ENCODE measurements around the gene DHRS12. TPM values are rescaled to one million over a fixed set of nuclear protein-coding genes. Genes with fewer than 3 reads are reported as not detected.

Gene DHRS12
- total RNA-seq, 1 donor from 2014 or later: 11.3 TPM

DNA sequence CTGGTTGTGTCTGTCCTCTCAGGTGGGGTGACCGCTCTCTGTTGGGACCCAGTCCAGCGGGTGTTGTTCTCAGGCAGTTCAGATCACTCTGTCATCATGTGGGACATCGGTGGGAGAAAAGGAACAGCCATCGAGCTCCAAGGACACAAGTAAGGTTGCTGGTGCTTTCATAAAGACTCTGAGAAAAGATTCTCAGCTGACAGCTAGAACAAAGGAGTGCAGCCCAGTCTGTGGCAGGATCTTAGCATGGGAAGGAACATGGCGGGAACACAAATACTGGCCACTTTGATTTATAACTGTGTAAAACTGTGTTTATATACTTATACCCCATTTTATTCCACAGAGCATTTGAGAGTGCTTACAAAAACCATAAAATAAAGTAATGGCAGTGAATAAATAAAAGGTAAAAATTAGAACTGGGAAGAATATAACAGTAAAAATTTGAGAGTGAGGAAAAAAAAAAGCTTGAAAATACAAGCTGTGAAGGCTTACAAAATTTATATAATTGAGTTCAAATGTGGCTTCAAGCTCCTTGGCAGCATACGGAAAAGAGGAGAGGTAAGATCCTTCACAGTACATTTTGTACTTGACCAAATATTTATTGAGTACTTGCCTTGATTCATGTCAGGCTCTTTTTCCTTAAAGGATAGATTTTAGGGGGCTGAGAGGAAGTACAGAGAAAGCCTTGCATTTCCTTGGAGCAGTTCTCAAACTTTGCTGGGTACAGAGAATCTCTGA, 64.8 kb downstream of the DHRS12 start:
- no peak for DNase-seq (ENCODE audit: extremely low spot score, unreplicated experiment)
- TF ChIP-seq CTCF (conservative IDR thresholded peaks at IDR 0.05): no peak
- Mint-ChIP-seq H3K4me1 (ENCODE audit: unreplicated experiment) (no peaks in the 10 kb centered on the region), H3K27ac (peak overlapping the region; percentile 91), H3K27me3 (no peaks in the 10 kb centered on the region), H3K4me3 (peak overlapping the region; percentile 72), H3K9me3 (no peaks in the 10 kb centered on the region), H3K36me3 (peaks cover 29% of the 10 kb centered on the region)

DNA sequence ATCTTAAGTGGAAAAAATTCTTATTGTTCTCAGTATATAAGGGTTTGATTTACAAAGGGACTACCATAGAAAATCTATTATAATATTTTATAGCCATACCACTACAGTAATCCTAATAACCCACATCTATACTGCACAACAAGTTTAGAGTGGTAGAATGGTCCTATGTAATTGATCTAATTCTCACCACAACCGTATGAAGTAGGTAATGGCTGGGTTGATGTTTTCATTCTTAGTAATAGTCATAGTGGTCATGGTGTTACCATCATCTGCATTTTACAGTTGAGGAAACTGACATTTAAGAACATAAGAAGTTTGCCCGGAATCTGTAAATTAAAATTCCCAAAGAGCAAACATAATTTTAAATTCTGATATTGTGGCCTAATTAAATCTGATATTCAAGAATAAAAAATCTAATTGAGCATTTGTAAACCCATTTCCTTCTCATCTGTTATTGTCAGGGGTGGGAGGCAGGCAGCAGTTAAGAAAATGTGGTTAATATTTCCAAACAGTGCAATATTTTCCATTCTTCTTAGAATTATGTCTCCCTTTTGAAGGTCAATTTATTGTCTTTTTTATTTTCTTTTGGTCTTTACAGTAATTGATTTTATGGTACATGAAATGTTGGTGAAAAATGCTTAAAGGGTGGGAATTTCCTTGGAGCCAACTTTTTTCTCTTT, 65.6 kb downstream of the DHRS12 start:
- Mint-ChIP-seq H3K4me1 (ENCODE audit: unreplicated experiment) (peaks cover 6% of the 10 kb centered on the region), H3K27ac (peak overlapping the region; percentile 91), H3K36me3 (peaks cover 26% of the 10 kb centered on the region), H3K27me3 (no peaks in the 10 kb centered on the region), H3K9me3 (no peaks in the 10 kb centered on the region), H3K4me3 (no peak overlapping the region)
- no peak for DNase-seq (ENCODE audit: extremely low spot score, unreplicated experiment)
- no peak for TF ChIP-seq CTCF (conservative IDR thresholded peaks at IDR 0.05)

GRCh38 chr13:51737609-51738008, 66.4 kb downstream of the DHRS12 start:
- no peak overlapping the region for H3K27ac Mint-ChIP-seq
- TF ChIP-seq CTCF (conservative IDR thresholded peaks at IDR 0.05): no peak
- no peak for DNase-seq (ENCODE audit: extremely low spot score, unreplicated experiment)
- H3K27me3 Mint-ChIP-seq: no peaks in the 10 kb centered on the region
- H3K36me3 Mint-ChIP-seq: peaks cover 26% of the 10 kb centered on the region
- no peaks in the 10 kb centered on the region for H3K9me3 Mint-ChIP-seq
- no peak overlapping the region for H3K4me3 Mint-ChIP-seq
- H3K4me1 Mint-ChIP-seq (ENCODE audit: unreplicated experiment): peaks cover 8% of the 10 kb centered on the region

- TF ChIP-seq CTCF (conservative IDR thresholded peaks at IDR 0.05): no peak
- Mint-ChIP-seq H3K27ac (no peak overlapping the region), H3K9me3 (no peaks in the 10 kb centered on the region), H3K4me1 (ENCODE audit: unreplicated experiment) (peaks cover 8% of the 10 kb centered on the region), H3K4me3 (no peak overlapping the region), H3K27me3 (no peaks in the 10 kb centered on the region), H3K36me3 (peaks cover 18% of the 10 kb centered on the region)
- DNase-seq (ENCODE audit: extremely low spot score, unreplicated experiment): no peak
These were observed 69.2 kb downstream of the DHRS12 start for GRCh38 chr13:51734786-51735185.

- no peak for TF ChIP-seq CTCF (conservative IDR thresholded peaks at IDR 0.05)
- no peak for DNase-seq (ENCODE audit: extremely low spot score, unreplicated experiment)
- peaks cover 8% of the 10 kb centered on the region for H3K4me1 Mint-ChIP-seq (ENCODE audit: unreplicated experiment)
- H3K27ac Mint-ChIP-seq: peak overlapping the region; percentile 71
- H3K27me3 Mint-ChIP-seq: no peaks in the 10 kb centered on the region
- no peak overlapping the region for H3K4me3 Mint-ChIP-seq
- H3K9me3 Mint-ChIP-seq: no peaks in the 10 kb centered on the region
- peaks cover 14% of the 10 kb centered on the region for H3K36me3 Mint-ChIP-seq
These were observed 70.3 kb downstream of the DHRS12 start for GRCh38 chr13:51733374-51734298.
